CD4-positive, alpha-beta T cell treated with Interleukin-10 for 1 hour (primary cell): ENCODE measurements around the gene RLF.

Source experiments
- DNase-seq: peaks from one replicate; pipeline ENCODE4 v3.0.0-alpha.2; 2020

RLF gene

GRCh38 chr1:40161125-40161887, at the start of gene RLF:
Gene RLF, plus strand, starts transcription at chr1:40161387. Its CDS starts 13 bp downstream, at chr1:40161400.
- peak; percentile 95 for DNase-seq

DNA sequence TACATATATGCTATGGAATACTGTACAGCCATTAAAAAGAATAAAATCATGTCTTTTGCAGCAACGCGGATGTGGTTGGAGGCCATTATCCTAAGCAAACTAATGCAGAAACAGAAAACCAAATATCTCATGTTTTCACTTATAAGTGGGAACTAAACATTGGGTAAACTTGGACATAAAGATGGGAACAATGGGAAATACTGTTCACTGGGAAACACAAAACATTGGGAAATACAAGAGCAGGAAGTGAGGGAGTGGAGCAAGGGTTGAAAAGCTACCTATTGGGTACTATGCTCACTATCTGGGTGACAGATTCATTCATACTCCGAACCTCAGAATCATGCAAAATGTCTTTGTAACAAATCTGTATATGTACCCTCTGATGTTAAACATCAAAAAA, 46.8 kb upstream of the RLF start:
- DNase-seq: no peak

DNA sequence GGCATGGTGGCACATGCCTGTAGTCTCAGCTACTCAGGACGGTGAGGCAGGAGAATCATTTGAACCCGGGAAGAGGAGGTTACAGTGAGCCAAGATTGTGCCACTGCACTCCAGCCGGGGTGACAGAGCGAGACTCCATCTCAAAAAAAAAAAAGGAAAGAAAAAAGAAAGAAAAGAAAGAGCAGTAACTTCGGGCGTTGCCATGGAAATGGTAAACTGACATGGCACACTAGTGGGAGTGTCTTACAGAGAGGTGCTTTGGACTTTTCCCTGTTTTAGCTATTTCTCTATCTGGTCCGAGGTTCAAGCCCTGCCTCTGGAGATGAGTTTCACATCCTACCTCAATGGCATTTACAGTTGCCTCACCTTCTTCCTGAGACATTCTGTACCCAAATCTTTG, 41.1 kb upstream of the RLF start:
- DNase-seq: no peak

DNA sequence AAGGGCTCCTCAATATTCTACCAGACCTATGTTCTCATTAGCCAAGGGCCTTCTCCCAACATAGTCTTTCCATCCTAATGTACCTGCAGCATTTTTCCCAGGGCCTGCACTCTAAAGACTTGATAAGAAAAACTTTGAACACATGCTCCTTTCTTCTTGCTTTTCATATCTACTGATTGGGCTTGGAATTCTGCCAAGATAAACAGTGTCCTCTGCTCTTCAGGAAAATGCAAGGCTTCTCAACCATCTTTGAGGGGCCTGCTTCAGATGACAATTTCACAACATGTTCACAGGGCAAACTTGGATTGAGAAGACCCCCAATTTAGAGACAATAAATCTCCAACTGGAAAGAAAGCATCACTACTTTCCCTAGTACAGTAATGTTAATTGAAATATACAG, 38.3 kb upstream of the RLF start:
- DNase-seq: no peak

DNA sequence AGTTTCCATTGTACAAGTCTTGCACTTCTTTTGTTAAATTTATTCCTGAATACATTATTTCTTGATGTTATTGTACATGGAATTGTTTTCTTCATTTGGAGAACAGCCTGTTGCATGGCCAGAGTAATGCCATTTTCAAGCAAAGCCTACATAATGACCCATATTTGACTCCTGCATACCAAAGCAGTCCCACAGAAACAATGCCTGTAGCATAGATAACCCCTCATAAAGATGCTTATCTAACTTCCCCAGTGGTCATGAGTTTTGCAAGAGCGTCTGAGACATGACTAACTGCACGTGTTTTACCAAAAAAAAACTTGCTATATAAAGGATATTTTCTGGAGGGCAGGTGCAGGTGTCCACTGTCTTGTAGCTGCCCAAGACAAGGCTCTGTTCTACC, 30.3 kb upstream of the RLF start:
- no peak for DNase-seq

DNA sequence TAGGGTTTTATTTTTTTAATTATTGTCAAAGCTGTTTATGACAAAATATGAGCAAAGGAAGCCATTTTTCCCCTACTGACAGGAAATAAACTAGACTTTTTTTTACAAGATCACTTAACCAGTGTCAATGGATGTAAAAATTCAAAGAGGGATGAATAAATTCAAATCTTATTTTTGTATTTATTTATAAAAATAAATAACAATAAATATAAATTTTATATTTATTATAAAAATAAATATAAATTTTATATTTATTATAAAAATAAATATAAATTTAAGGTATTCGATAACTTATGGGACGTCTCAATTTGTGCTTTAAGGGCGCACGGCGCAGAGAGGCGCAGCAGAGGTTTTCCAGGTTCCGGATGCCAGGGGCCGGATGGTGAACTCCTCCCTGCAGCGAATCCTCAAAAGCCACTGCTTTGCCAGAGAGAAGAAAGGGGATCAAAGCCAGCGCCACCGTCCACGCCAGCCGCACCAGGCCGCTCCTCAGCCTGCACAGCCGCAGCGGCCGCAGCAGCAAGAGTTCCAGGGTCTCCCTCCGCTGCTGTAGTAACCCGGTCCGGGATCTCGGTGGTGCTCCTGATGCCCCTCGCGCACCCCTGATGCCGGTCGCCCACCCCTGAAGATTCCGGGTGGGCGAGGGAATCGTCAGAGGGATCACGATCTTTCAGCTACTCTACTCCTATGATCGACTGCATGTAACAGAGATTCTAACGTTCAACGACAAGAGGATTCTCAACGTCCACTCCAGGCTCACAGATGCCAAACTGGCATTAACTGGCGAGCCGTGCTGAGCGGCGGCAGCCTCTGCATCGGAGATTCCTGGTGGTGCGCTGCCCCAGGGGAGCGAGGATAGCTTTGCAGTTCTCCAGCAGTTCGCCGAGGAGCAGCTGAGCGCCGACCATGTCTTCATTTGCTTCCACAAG, 28.5 kb upstream of the RLF start:
- no peak for DNase-seq

GRCh38 chr1:40133312-40133665, 27.9 kb upstream of the RLF start:
- DNase-seq: no peak

DNA sequence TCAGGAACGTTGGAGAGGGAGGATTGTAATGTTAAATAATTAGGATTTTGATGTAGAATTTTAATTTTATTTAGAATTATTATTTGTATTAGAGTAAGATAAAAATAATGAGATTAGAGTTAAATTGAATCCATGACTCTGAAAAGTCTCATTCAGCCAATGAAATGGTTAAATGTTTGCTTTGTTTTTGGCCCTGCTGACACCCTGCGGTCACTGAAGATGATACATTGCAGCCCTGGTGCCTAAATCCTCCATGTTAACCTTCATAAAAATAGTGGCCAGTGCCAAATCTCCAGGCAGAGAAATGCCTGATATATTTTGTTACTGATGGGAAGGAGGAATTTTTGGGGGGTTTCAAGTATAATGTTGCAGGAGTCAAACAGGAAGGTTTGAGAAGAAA, 27.3 kb upstream of the RLF start:
- no peak for DNase-seq

DNA sequence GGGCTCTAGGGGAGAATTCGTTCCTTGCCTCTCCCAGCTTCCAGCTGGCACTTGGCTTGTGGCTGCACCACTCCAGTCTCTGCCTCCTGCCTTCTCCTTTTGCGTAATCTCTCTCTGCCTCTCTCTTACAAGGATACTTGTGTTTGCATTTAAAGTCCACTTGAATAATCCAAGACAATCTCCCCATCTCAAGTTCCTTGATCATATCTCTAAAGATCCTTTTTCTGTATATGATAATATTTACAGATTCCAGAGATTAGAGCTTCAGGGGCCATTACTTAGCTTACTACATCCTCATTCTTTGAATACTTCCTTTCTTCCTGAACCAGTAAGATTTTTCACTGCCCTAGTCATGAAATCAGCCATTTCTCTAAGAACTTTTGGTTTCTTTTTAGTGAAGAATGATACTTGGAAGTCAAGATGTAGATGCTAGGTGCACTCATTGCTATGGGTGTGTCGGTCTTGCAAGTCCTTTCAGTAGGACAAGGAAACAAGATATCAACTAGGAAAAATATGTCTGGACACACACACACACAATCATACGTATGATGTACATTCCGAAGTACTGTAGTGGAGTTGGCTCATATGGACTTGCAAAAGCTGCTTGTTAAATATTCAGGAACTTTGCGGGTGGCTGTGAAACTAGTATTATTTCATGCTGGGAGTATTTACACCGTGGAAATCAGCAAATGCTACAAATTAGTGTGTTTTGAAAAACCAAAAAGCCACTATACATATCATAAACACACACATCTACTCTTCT, 20.8 kb upstream of the RLF start:
- no peak for DNase-seq

GRCh38 chr1:40141878-40142535, 19.2 kb upstream of the RLF start:
- no peak for DNase-seq

- DNase-seq: peak; percentile 77
Measured at GRCh38 chr1:40143891-40144575, 17.2 kb upstream of the RLF start.

DNA sequence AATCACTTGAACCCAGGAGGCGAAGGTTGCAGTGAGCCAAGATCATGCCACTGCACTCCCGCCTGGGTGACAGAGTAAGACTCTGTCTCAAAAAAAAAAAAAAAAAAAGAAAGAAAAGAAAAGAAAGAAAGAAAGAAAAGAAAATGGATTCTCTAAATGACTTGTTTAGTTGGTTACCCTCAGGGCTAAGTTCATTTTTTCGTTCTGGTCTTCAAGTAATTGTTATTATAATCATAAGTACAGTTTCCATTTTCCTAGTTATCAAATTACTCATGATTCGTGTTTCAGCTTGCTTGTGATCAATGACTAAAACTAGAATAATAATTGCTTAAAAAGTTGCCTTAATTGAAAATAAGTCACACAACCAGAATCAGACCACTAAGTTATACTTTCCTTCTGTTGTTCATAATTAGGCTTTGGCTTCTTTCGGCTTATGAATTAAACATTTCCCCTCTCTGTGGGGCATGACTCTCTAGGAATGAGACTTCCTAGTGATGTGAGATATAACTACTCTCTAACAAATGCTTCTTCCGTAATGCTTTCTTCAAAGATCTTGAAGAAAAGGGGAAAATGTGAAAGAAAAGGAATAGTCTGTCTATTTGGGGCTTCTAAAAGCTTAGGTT, 9.6 kb upstream of the RLF start:
- DNase-seq: no peak

DNA sequence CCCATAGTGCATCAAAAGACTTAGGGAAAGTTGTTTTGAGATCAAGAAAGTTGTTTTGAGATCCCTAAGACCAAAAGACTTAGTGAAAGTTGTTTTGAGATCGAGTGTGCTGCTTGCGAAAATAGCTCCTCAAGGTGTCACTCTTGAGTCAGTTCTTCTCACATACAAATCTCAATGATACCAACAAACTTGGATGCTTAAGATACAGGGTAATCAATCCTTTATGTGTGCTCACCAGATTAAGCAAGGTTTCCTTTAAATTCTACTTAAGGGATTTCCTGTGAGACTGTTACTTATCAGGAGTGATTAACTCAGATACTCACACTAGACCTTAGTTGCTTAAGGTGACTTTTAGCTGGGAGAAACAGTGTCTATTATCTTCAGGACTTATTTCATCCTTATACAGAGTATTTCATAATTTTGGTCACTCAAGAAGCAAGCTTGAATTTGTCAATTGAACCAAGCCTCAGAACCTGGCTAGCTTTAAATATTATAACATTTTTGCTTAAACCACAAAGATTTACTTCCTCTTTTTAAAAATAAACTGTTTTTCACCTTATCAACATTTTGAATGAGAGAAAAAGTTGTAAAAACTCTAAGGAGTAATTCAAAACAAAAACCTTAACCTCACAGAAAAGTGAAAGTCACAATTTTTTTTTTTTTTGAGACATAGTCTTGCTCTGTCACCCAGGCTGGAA, 8.0 kb upstream of the RLF start:
- DNase-seq: peak; percentile 70

DNA sequence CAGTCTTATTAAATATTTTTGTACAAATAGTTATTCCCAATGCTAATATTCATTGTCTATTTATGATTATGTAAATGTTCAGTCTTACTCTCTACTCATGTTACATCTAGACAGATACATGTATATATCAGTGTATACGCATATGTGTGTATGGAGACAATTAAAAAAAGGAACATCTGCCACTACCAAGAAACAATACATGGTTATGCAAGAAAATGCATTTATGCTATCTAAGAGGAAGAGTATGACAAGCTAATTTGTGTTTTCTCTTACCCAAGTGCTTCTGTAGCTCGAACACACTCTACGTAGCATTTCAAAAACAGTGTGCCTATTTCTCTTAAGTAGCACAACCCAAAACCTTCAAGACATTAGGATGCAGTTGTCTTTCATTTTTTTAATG, 6.1 kb upstream of the RLF start:
- DNase-seq: no peak

- no peak for DNase-seq
Measured at GRCh38 chr1:40155910-40156309, 5.3 kb upstream of the RLF start.

DNA sequence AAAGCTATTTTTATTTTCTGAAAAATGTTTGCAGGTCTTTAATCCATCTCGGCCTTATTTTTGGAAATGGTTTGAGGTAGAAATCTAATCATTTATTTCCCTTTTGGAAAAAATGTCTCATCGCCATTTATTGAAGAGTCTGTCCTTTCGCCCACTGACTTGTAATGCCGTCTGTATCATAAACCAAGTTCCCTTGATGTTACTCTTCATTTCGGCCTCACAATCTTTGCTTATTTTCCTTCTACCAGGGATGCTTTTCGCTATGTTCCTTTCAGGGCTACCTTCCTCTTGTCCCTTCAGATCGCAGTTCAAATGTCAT, 422 bp upstream of the RLF start:
- DNase-seq: no peak

DNA sequence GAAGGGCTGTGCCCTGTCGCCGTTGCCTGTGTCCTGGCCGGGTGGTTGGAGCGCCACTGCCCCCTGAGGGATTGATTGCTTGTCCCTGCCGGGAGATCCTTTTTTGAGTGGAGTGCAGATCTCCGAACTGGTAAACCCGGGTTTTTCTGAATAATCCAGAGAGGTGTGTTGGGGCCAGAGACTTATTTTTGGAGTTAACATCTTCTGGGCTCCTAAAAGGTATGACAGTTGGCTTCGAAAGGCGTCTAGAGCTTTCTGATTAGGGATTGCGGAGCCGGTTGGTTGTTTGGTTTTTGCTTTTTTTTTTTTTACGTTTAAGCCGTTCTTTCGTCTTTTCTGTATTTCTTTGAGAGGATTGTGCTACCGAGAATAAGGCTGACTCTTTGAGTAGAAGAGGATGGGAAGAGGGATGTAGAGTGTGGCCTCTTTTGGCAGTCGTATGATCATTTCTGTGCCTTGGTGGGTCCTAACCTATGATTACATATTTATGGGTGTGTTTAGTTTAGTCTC, 756 bp downstream of the RLF start:
- DNase-seq: no peak

- no peak for DNase-seq
Measured at GRCh38 chr1:40162753-40163441, 1.7 kb downstream of the RLF start.

DNA sequence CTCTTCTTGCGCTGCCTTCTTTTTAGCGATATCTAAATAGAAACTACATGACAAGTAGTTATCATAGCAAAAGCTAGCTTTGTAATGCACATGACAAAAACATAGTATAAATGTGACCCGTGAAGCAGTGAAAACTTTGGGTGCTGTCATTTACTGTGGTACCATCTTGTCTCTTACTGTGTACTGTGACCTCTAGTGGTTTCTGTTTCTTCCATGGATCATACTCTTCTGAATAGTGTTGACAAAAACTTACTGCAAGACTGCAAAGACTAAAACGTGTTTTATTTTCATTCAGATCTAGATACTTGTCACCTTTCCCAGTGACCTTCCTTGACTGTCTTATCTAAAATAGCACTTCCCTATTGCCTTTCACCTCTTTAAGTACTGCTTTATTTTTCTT, 6.1 kb downstream of the RLF start:
- DNase-seq: no peak

DNA sequence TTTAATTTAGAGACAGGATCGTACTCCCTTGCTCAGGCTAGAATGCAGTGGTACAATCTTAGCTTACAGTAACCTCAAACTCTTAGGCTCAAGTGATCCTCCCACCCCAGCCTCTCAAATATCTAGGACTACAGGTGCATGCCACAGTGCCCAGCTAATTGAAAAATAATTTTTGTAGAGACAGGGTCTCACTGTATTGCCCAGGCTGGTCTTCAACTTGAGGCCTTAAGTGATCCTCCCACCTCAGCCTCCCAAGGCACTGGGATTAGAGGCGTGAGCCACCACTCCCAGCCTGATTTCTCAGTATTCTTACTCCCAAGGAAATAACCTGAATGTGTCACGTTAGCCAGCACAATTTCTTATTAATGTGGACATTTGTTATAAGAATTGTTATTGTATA, 9.8 kb downstream of the RLF start:
- DNase-seq: no peak

DNA sequence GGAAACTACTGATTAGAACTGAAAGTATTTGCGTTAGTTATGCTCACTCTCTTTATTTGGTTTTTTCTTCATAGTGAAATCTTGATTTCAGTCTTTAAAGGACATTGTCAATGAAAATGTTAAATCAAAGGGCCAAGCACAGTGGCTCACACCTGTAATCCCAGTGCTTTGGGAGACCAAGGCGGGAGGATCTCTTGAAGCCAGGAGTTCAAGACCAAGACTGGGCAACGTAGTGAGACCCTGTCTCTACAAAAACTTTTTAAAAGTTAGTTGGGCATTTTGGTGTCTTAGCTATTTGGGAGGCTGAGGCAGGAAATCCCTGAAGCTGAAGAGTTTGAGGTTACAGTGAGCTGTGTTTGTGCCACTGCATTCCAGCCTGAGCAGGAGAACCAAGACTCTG, 13.6 kb downstream of the RLF start:
- no peak for DNase-seq
